Skeletal muscle satellite cell (primary cell): ENCODE measurements around the gene FNBP1.
"Not testable (repeated sequence)": the region's sequence is repeated elsewhere in the genome, so short reads cannot be mapped to it uniquely, and the experiment has no call there.

Experiments used
- H3K27me3 ChIP-seq: 2 replicates; pipeline ENCODE4 v1.7.0; 2013; ENCODE audit warnings: low read length; ENCODE audit not compliant: control insufficient read depth, insufficient read depth
- H3K36me3 ChIP-seq: 2 replicates; pipeline ENCODE4 v1.7.0; 2013; ENCODE audit warnings: mild to moderate bottlenecking, control low read depth, low read length; ENCODE audit not compliant: insufficient read depth
- H3K4me1 ChIP-seq: 2 replicates; pipeline ENCODE4 v1.7.0; 2013; ENCODE audit warnings: low read length; ENCODE audit not compliant: control insufficient read depth, insufficient read depth
- H3K4me2 ChIP-seq: 2 replicates; pipeline ENCODE4 v1.7.0; 2013; ENCODE audit warnings: mild to moderate bottlenecking, low read length
- H3K4me3 ChIP-seq: 2 replicates; pipeline ENCODE4 v1.7.0; 2013; ENCODE audit warnings: low read length
- H3K9ac ChIP-seq: 2 replicates; pipeline ENCODE4 v1.7.0; 2013; ENCODE audit warnings: mild to moderate bottlenecking, low read depth, low read length, moderate library complexity
- H3K9me3 ChIP-seq: replicated peaks from 2 replicates; pipeline ENCODE4 v1.7.0; 2013; ENCODE audit warnings: mild to moderate bottlenecking, control low read depth, low read length

FNBP1 gene

DNA sequence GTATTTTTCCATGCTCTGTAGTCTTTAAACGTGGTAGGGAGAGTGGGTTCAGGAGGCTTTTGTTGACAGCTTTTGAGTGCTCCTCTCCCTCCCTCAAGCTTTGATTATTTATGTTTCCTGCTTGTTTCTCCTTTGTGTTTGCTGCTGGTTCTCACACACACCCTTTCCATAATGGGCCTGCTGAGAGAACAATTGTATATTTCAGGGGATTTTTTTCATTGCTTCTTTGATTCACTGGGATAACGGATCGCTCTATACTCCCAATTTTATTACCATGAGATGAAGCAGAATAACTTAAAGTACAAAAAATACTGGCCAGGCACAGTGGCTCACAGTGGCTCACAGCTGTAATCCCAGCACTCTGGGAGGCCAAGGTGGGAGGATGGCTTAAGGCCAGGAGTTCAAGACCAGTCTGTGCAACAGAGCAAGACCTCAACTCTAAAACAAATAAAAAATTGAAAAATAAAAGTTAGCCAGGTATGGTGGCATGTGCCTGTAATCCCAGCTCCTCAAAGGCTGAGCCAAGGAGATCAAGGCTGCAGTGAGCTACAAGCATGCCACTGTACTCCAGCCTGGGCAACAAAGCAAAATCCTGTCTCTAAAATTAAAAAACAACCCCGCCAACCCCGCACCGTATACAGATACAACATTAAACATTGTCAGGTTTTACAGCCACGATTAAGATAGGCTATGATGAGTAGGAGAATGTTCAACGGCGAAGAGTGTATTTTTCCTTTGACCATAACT is 140.8 kb downstream of the FNBP1 start:
- Histone ChIP-seq H3K9ac (no peak overlapping the region), H3K36me3 (peaks cover 16% of the 10 kb centered on the region), H3K4me2 (no peak overlapping the region), H3K9me3 (no peaks in the 10 kb centered on the region), H3K27me3 (no peaks in the 10 kb centered on the region), H3K4me1 (peaks cover 2% of the 10 kb centered on the region), H3K4me3 (no peak overlapping the region)

DNA sequence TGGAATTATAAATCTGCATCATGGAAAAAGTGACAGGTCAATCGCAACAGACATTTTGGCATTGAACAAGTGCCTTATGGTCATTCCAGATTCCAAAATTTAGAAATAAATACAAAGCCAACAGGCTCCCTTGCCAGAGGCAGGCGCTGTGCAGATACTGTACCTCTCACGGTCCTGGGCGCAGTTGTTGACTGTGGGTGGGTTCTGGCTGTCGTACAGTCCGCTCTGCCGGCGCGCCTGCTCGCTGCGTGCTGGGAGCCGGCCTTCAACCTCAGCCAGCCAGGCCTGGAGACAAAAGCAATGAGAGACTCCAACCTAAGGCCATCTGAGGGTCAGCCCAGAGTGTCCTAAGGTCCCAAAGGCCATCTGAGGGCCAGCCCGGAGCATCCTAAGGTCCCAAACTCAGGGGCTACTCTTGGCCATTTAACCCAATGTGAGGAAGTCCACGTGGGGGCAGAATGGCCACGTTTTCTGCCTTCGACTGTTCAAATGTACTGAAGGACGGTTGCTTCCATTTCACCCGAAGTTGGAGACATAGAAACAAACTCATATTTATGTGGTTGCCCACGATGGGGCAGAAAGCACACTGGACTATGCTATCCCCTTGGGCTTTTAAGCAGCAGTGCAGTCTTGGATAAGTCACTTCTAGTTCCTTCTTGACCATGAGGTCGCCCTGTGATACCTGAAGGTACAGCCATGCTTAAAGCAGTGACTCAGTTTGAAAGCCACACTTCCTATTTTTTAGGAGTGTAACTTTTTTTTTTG is 142.5 kb downstream of the FNBP1 start:
- H3K9ac ChIP-seq = no peak overlapping the region
- H3K27me3 ChIP-seq = no peaks in the 10 kb centered on the region
- peaks cover 20% of the 10 kb centered on the region for H3K36me3 ChIP-seq
- no peaks in the 10 kb centered on the region for H3K9me3 ChIP-seq
- H3K4me3 ChIP-seq = no peak overlapping the region
- no peak overlapping the region for H3K4me2 ChIP-seq
- H3K4me1 ChIP-seq = peaks cover 2% of the 10 kb centered on the region

DNA sequence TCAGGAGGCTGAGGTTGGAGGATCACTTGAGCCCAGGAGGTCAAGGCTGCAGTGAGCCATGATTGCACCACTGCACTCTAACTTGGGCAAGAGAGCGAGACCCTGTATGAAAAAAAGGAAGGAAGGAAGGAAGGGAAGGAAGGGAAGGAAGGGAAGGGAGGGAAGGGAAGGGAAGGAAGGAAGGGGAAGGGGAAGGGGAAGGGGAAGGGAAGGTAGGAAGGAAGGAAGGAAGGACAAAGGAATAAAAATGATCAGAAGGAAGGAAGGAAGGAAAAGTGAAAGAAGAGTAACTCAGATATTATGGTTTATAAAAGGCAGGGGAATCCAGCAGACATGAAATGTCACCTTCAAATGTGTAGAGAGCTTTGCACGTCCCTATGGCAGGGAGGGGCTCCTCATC is 143.4 kb downstream of the FNBP1 start:
- Histone ChIP-seq H3K27me3 (no peaks in the 10 kb centered on the region), H3K4me2 (no peak overlapping the region), H3K36me3 (peaks cover 24% of the 10 kb centered on the region), H3K4me3 (no peak overlapping the region), H3K9ac (no peak overlapping the region), H3K4me1 (peaks cover 2% of the 10 kb centered on the region), H3K9me3 (no peaks in the 10 kb centered on the region)

DNA sequence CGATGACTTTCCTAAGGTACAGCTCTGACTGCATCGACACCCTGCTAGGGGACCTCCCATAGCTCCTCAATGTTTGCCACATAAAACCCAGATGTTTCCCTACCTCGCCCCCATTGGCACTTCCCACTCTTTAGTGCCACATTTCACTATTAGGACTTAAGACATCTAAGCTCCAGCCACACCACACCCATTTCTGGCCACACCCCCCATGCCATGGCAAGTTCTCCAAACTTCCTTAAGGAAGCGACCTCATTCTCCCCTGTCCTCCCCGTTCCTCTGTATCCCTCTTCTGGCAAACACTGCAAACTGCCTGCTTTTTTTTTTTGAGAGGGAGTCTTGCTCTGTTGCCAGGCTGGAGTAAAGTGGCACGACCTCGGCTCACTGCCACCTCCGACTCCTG is 144.8 kb downstream of the FNBP1 start:
- Histone ChIP-seq H3K4me2 (no peak overlapping the region), H3K4me3 (no peak overlapping the region), H3K36me3 (peaks cover 24% of the 10 kb centered on the region), H3K4me1 (no peaks in the 10 kb centered on the region), H3K9ac (no peak overlapping the region), H3K27me3 (no peaks in the 10 kb centered on the region), H3K9me3 (no peaks in the 10 kb centered on the region)

DNA sequence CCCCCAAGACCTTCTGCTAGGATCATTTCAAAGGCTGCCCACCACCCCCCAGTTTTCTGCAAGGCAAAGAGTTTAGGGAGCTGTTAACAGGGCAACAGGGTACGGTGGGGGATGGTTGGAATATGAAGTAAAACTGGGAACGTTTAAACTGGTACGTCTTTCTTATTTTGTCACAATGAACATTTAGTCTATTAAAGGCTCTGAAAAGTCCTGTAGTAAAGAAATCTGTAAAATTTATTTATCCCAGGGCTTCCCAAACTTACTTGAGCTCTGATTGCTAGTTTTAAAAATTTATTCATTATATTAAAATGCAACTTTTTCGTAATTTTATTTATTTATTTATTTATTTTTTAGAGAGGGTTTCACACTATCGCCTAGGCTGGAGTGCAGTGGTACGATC is 145.7 kb downstream of the FNBP1 start:
- H3K27me3 ChIP-seq = no peaks in the 10 kb centered on the region
- H3K36me3 ChIP-seq = peaks cover 20% of the 10 kb centered on the region
- H3K4me1 ChIP-seq = peaks cover 9% of the 10 kb centered on the region
- no peaks in the 10 kb centered on the region for H3K9me3 ChIP-seq
- no peak overlapping the region for H3K4me2 ChIP-seq
- no peak overlapping the region for H3K4me3 ChIP-seq
- H3K9ac ChIP-seq = no peak overlapping the region

DNA sequence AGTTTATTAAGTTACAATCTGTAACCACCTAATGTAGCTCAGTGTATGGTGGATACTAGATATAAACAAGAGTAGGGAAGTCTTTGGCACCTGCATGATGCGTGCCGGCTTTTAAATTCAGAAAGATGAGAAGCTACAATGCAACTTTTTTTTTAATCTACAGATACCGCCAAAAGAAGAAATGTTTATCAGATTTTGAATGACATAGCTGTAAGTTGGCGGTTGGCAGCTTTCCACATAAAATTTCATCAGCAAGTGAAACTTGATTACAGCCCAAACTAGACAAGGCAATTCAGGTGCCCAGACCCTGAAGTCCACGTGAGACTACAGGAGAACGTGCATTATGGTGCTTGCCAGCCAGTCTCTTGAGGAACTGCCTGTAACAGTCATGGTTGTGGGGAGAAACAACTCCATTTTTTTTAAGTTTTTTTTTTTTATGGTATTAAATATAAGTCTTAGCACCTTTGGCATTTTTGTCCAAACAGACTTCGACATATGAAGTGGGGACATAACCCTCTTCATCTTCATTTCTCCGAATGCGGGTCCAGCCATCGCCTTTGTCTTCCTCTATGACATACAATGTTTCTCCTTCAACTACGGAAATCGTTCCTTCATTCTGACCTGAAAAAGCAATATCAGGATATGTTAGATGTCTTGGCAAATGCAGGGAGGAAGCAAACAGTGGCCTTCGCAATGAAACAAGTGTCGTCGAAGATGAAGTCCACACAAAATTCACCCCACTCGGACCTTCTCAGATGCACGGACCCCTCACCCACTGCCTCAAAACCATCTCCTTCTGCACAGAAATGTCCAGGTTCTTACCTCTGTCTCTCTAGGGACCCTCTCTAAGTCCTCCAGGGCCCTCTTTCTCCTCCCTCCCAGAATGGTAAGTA is 147.4 kb downstream of the FNBP1 start:
- no peaks in the 10 kb centered on the region for H3K9me3 ChIP-seq
- peaks cover 18% of the 10 kb centered on the region for H3K4me1 ChIP-seq
- peaks cover 14% of the 10 kb centered on the region for H3K36me3 ChIP-seq
- H3K27me3 ChIP-seq = no peaks in the 10 kb centered on the region
- H3K9ac ChIP-seq = no peak overlapping the region
- no peak overlapping the region for H3K4me2 ChIP-seq
- H3K4me3 ChIP-seq = no peak overlapping the region

DNA sequence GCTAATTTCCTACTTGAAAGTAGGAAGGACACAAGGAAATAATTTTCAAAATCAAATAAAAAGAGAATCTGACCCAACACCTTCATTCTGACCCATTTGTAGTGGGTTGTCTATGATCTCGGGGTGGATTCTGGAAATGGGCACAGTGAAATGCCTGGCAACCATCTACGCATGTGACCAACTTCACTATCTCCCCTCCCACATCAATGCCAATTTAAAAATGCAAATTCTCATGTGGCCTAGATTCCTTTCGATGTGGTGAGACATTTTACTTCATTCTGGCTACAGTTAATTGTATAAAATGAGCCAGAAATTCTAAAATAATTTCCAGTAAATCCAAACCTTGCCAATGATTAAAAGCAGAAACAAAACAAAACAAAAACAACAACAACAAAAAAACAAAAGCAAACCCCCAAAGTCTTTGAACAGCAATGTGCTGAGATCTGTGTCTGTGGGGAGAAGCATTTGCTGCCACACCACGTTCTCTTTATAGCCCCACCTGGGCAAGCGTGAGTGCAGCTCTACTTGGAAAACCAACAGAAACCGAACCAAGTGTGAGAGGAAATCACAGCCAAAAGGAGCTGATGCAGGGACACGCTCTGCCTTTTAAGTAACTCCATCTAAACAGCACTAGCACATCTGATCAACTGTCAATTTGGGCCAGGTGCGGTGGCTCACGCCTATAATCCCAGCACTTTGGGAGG is 148.7 kb downstream of the FNBP1 start:
- Histone ChIP-seq H3K4me2 (no peak overlapping the region), H3K4me3 (no peak overlapping the region), H3K4me1 (peaks cover 18% of the 10 kb centered on the region), H3K9me3 (no peaks in the 10 kb centered on the region), H3K36me3 (peaks cover 16% of the 10 kb centered on the region), H3K9ac (no peak overlapping the region), H3K27me3 (no peaks in the 10 kb centered on the region)

DNA sequence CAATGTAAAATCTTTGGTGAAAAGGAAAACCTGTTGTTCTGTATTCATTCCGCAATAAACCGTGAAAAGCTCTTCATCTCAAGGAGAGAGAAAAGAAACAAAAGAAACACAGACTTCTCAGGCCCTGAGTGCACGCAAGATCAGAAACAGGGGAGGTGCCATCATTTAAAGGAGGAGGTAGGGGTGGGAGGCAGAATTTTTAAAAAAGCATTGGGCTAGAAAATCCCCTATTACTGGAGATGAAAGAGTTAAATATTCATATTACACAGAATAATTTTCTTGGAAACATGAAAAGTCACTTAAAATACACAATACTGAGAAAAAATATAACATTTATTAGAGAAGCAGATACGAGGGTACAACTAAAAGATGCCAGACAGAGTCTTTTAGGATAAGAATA is 151.4 kb downstream of the FNBP1 start:
- Histone ChIP-seq H3K9ac (no peak overlapping the region), H3K36me3 (peaks cover 16% of the 10 kb centered on the region), H3K4me3 (no peak overlapping the region), H3K4me2 (no peak overlapping the region), H3K9me3 (no peaks in the 10 kb centered on the region), H3K27me3 (no peaks in the 10 kb centered on the region), H3K4me1 (peaks cover 22% of the 10 kb centered on the region)

DNA sequence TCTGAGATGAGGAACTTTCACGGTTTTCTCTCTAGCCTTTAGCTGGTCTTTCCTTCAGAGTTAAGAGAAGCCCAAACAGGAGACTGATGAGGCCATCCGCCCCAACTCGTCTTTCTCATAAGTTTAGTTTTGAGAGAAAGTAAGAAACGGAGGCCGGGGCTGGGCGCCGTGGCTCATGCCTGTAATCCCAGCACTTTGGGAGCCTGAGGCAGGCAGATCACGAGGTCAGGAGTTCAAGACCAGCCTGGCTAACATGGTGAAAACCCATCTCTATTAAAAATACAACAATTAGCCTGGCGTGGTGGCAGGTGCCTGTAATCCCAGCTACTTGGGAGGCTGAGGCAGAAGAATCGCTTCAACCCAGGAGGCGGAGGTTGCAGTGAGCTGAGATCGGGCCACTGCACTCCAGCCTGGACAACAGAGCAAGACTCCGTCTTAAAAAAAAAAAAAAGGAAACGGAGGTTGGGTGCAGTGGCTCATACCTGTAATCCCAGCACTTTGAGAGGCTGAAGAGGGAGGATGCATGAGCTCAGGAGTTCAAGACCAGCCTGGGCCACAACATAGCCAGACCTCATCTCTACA is 152.2 kb downstream of the FNBP1 start:
- not testable (repeated sequence) for H3K4me2 ChIP-seq, H3K4me3 ChIP-seq, H3K9ac ChIP-seq, H3K27me3 ChIP-seq, H3K9me3 ChIP-seq
- Histone ChIP-seq H3K36me3 (peaks cover 13% of the 10 kb centered on the region), H3K4me1 (peaks cover 29% of the 10 kb centered on the region)

DNA sequence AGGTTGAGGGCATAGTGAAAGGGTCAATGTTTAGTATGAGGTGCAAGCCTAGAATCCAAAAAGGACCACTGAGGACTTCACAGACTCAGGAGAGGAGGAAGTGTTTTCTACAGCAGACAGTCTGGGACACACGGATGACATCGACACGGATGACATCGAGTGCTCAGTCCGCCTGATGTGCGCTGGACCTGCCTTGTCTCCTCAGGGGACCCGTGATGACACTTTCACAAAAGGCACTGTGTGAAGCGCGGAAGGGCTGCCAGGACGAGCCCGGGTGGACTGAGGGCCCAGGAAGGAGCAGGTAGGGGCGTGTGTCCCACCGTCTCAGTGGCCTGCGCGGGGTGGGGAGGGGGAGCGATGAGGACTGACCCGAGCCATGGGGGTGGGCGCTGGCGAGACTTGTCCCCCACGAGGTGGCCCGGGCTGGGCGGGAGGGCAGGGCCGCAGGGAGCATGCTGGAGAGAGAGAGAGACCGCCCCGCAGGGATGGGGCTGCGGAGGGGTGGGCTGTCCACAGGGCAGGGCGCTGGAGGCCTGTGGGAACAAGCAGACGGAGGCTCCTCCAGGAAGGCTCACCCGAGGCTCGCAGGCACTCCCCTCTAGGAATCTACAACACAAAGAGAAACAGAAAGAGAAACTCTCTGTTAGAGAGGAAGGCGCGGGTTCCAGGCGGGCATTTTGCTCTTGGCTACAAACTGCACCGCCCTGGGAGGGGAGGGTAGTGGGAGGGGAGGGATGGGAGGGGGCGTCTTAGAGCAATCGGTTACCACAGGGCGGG is 152.9 kb downstream of the FNBP1 start:
- Histone ChIP-seq H3K4me1 (peaks cover 34% of the 10 kb centered on the region), H3K9ac (no peak overlapping the region), H3K27me3 (no peaks in the 10 kb centered on the region), H3K4me3 (no peak overlapping the region), H3K36me3 (peaks cover 7% of the 10 kb centered on the region), H3K4me2 (no peak overlapping the region), H3K9me3 (no peaks in the 10 kb centered on the region)
